ENCODE data around the gene GALNS. TPM values are rescaled to one million over a fixed set of nuclear protein-coding genes. Genes with fewer than 3 reads are reported as not detected.

The GALNS gene
- total RNA-seq, 2 donors from 2014 or later = 37.2 to 38.6 TPM

- no peak for ATAC-seq
- H3K4me1 Mint-ChIP-seq = no peaks in the 10 kb centered on the region
Observed at GRCh38 chr16:88884569-88885271, 28.0 kb upstream of the GALNS start.

DNA sequence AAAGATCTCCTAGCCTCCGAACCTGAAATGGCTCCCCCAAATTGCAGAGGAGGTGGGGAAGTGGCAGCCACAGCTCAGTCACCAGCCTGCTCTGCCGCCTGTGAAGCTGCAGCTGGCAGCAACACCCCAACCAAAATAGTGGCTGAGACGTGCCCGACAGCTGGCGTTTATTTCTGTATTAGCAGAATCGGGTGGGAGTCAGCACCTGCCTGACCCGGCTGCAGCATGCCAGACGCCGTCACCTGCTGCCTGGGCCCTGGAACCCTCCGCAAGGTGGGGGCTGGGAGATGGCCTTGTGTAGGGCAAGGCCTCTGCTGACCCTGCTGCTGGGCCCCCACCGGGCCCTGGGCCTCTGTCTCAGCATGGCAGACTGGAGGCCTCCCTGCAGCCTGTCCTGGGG lies 27.2 kb upstream of the GALNS start:
- H3K27me3 Mint-ChIP-seq = no peaks in the 10 kb centered on the region
- H3K27ac Mint-ChIP-seq = no peak overlapping the region
- DNase-seq = no peak
- no peak for ATAC-seq
- no peaks in the 10 kb centered on the region for H3K9me3 ChIP-seq (ENCODE audit: control insufficient read depth, low read length, poor library complexity, severe bottlenecking)
- no peaks in the 10 kb centered on the region for H3K4me1 Mint-ChIP-seq
- no peak overlapping the region for H3K4me3 Mint-ChIP-seq
- H3K36me3 Mint-ChIP-seq (ENCODE audit: low read depth) = no peaks in the 10 kb centered on the region

More at GRCh38 chr16:88884569-88885271, 28.0 kb upstream of the GALNS start:
- Mint-ChIP-seq H3K27me3 (no peaks in the 10 kb centered on the region), H3K27ac (no peak overlapping the region), H3K36me3 (ENCODE audit: low read depth) (no peaks in the 10 kb centered on the region), H3K4me3 (no peak overlapping the region)
- no peak for DNase-seq
- no peaks in the 10 kb centered on the region for H3K9me3 ChIP-seq (ENCODE audit: control insufficient read depth, low read length, poor library complexity, severe bottlenecking)

DNA sequence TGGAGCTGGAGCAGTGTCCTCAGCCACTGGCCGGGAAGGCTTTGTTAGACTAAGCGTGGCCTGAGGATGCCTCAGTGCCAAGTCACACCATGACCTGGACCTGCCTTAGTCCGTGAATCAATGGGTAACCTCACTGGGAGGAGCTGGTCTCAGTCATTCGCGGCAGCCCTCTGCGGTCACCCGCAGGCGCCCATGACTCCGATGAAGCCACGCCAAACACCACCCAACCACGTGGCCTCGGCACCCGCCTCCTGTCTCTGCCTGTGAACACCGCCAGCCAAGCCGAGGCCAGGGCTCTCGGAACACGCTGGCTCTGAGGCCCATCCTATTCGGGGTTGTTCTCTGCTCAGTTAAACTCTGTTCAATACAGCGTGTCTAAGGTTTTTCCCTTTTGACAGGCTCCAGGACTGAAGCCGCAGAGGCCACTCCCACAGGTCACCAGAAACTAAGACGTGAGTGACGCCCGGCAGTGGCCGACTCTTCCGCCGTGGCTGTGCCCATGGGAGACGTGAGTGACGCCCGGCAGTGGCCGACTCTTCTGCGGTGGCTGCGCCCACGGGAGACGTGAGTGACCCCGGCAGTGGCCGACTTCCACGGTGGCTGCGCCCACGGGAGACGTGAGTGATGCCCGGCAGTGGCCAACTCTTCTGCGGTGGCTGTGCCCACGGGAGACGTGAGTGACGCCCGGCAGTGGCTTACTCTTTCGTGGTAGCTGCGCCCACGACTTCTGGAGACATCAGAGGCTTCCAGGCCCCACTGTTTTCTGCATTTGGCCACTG lies 26.6 kb upstream of the GALNS start:
- Mint-ChIP-seq H3K27ac (no peak overlapping the region), H3K27me3 (peaks cover 1% of the 10 kb centered on the region), H3K4me3 (no peak overlapping the region), H3K4me1 (no peaks in the 10 kb centered on the region), H3K36me3 (ENCODE audit: low read depth) (no peaks in the 10 kb centered on the region)
- H3K9me3 ChIP-seq (ENCODE audit: control insufficient read depth, low read length, poor library complexity, severe bottlenecking) = no peaks in the 10 kb centered on the region
- ATAC-seq (no peak), DNase-seq (no peak)

DNA sequence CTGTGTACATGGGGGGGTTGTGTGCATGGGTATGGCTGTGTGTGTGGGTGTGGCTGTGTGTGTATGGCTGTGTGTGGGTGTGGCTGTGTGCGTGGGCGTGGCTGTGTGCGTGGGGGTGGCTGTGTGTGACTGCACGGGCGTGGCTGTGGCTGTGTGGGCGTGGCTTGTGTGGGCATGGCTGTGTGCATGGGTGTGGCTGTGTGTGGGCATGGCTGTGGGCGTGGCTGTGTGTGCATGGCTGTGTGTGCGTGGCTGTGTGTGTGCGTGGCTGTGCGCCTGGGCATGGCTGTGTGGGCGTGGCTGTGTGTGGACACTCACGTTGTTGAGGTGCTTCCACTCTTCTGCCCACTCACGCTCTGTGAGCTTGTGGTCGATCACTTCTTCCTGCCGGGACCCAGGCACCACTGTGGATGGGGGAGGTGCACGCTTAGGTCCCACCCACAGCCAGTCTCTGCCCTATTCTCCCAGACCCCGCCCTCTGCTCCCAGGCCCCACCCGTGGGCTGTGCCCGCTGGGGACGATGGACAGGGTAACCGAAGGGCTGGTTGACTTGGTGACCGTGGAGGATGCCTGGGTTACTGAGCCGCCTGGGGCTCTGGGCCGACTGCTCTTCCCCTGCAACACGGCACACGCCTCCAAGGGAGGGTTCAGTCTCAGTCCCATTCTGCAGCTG lies 25.7 kb upstream of the GALNS start:
- DNase-seq (no peak), ATAC-seq (peak; percentile 64)
- H3K9me3 ChIP-seq (ENCODE audit: control insufficient read depth, low read length, poor library complexity, severe bottlenecking) = no peaks in the 10 kb centered on the region
- Mint-ChIP-seq H3K27ac (no peak overlapping the region), H3K4me3 (no peak overlapping the region), H3K36me3 (ENCODE audit: low read depth) (no peaks in the 10 kb centered on the region), H3K4me1 (peaks cover 2% of the 10 kb centered on the region), H3K27me3 (peaks cover 4% of the 10 kb centered on the region)

- Mint-ChIP-seq H3K4me1 (peaks cover 2% of the 10 kb centered on the region), H3K4me3 (no peak overlapping the region), H3K27me3 (peaks cover 4% of the 10 kb centered on the region), H3K36me3 (ENCODE audit: low read depth) (no peaks in the 10 kb centered on the region), H3K27ac (no peak overlapping the region)
- no peaks in the 10 kb centered on the region for H3K9me3 ChIP-seq (ENCODE audit: control insufficient read depth, low read length, poor library complexity, severe bottlenecking)
- ATAC-seq = no peak
- no peak for DNase-seq
Observed at GRCh38 chr16:88881675-88882357, 25.1 kb upstream of the GALNS start.

GRCh38 chr16:88881007-88881615 lies 24.4 kb upstream of the GALNS start:
- H3K9me3 ChIP-seq (ENCODE audit: control insufficient read depth, low read length, poor library complexity, severe bottlenecking) = no peaks in the 10 kb centered on the region
- Mint-ChIP-seq H3K4me3 (no peak overlapping the region), H3K36me3 (ENCODE audit: low read depth) (no peaks in the 10 kb centered on the region), H3K27ac (no peak overlapping the region), H3K27me3 (peaks cover 4% of the 10 kb centered on the region), H3K4me1 (peaks cover 2% of the 10 kb centered on the region)
- ATAC-seq = no peak
- no peak for DNase-seq

DNA sequence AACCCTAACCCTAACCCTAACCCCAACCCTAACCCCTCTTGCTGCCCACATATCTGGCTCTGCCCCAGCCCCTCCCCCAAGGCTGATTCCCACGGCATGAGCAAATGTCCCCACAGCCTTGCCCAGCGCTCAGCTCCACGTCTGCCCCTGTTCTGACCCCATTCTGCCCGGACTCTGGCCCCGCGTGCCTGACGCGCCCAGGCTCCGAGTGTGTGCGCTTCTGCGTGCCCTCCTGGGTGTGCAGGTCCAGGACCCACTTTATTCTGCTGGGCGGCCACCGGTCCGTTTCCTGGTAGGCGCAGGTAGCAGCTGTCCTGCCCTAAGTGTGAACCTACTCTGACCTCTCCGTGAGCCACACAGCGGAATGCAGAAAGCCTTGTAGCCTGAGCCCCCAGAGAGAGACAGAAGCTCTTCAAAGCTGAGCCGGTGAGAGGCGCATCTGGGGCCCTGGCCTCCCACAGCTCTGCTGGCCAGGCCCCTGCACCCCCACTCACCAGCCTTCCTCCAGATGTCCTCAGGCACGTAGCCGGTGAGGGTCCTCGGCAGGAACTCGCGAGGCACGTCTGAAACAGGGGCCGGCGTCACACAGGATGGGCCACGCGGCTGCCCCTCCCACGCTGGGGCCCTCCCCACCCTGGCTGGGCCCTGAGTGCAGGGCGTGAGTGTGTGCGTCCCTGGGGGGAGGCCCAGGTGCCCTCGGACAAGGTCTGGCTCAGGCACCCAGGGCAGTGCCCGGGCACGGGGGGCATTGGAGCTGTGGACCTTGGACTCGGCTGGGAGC lies 23.7 kb upstream of the GALNS start:
- no peak for ATAC-seq
- H3K27ac Mint-ChIP-seq = no peak overlapping the region
- H3K27me3 Mint-ChIP-seq = peaks cover 4% of the 10 kb centered on the region
- no peaks in the 10 kb centered on the region for H3K9me3 ChIP-seq (ENCODE audit: control insufficient read depth, low read length, poor library complexity, severe bottlenecking)
- H3K4me3 Mint-ChIP-seq = no peak overlapping the region
- H3K4me1 Mint-ChIP-seq = peaks cover 2% of the 10 kb centered on the region
- H3K36me3 Mint-ChIP-seq (ENCODE audit: low read depth) = no peaks in the 10 kb centered on the region
- no peak for DNase-seq

GRCh38 chr16:88879788-88880055 lies 23.0 kb upstream of the GALNS start:
- Mint-ChIP-seq H3K4me3 (no peak overlapping the region), H3K4me1 (peaks cover 2% of the 10 kb centered on the region), H3K36me3 (ENCODE audit: low read depth) (no peaks in the 10 kb centered on the region), H3K27ac (no peak overlapping the region), H3K27me3 (peaks cover 4% of the 10 kb centered on the region)
- no peaks in the 10 kb centered on the region for H3K9me3 ChIP-seq (ENCODE audit: control insufficient read depth, low read length, poor library complexity, severe bottlenecking)
- DNase-seq (no peak), ATAC-seq (no peak)

GRCh38 chr16:88878967-88879787 lies 22.4 kb upstream of the GALNS start:
- peaks cover 4% of the 10 kb centered on the region for H3K27me3 Mint-ChIP-seq
- H3K4me3 Mint-ChIP-seq = no peak overlapping the region
- peaks cover 2% of the 10 kb centered on the region for H3K4me1 Mint-ChIP-seq
- H3K36me3 Mint-ChIP-seq (ENCODE audit: low read depth) = no peaks in the 10 kb centered on the region
- ATAC-seq (no peak), DNase-seq (no peak)
- H3K9me3 ChIP-seq (ENCODE audit: control insufficient read depth, low read length, poor library complexity, severe bottlenecking) = no peaks in the 10 kb centered on the region
- no peak overlapping the region for H3K27ac Mint-ChIP-seq

DNA sequence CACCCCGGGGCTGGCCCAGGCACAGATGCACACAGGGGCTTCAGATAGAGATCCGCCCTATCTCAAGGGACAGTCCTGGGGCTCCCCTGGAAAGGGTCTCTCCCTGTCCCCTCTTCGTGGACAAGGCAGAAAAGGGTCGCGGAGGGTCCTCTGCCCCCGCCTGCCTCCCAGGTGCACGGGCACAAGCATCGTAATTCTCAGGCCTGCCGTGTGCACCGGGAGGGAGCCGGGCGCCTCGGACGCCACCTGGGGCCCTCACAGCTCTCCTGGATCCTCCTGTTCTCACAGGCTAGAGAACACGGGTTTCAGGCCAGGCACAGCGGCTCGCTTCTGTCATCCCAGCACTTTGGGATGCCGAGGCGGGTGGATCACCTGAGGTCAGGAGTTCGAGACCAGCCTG lies 21.6 kb upstream of the GALNS start:
- H3K27me3 Mint-ChIP-seq = peaks cover 4% of the 10 kb centered on the region
- no peaks in the 10 kb centered on the region for H3K9me3 ChIP-seq (ENCODE audit: control insufficient read depth, low read length, poor library complexity, severe bottlenecking)
- no peaks in the 10 kb centered on the region for H3K36me3 Mint-ChIP-seq (ENCODE audit: low read depth)
- no peak overlapping the region for H3K27ac Mint-ChIP-seq
- no peak for ATAC-seq
- peaks cover 2% of the 10 kb centered on the region for H3K4me1 Mint-ChIP-seq
- H3K4me3 Mint-ChIP-seq = no peak overlapping the region
- DNase-seq = no peak

GRCh38 chr16:88877564-88878289 lies 21.0 kb upstream of the GALNS start:
- DNase-seq = no peak
- Mint-ChIP-seq H3K4me1 (peaks cover 2% of the 10 kb centered on the region), H3K27ac (no peak overlapping the region), H3K4me3 (no peak overlapping the region), H3K27me3 (peaks cover 4% of the 10 kb centered on the region), H3K36me3 (ENCODE audit: low read depth) (no peaks in the 10 kb centered on the region)
- no peak for ATAC-seq
- H3K9me3 ChIP-seq (ENCODE audit: control insufficient read depth, low read length, poor library complexity, severe bottlenecking) = no peaks in the 10 kb centered on the region

Measured in T-helper 17 cell (primary cell).